BLaER1 treated with 17β-estradiol and CSF1 and Interleukin-3, amounts not matched to agents 10 nM and 100 nM (cell line): ENCODE data around the gene AGT.

Source experiments
- H3K27ac ChIP-seq, 11 experiments: shearing (Covaris generic); formaldehyde crosslinking; 2 replicates each; pipeline ENCODE4 v1.8.1; 2022
- H3K27me3 ChIP-seq, 11 experiments: shearing (Covaris generic); formaldehyde crosslinking; 2 replicates each; pipeline ENCODE4 v1.8.1; 2022
- H3K36me3 ChIP-seq, 11 experiments: shearing (Covaris generic); formaldehyde crosslinking; 2 replicates each; pipeline ENCODE4 v1.8.1; 2022
- H3K4me1 ChIP-seq, 10 experiments: shearing (Covaris generic); formaldehyde crosslinking; 2 replicates each; pipeline ENCODE4 v1.8.1; 2022
- H3K4me2 ChIP-seq, 11 experiments: shearing (Covaris generic); formaldehyde crosslinking; 2 replicates each; pipeline ENCODE4 v1.8.1; 2022
- H3K4me3 ChIP-seq, 10 experiments: shearing (Covaris generic); formaldehyde crosslinking; 2 replicates each; pipeline ENCODE4 v1.8.1; 2022
- H3K9ac ChIP-seq, 11 experiments: shearing (Covaris generic); formaldehyde crosslinking; 2 replicates each; pipeline ENCODE4 v1.8.1; 2022
- H3K9me3 ChIP-seq, 11 experiments: shearing (Covaris generic); formaldehyde crosslinking; replicated peaks in 1 of 11; 2 replicates each; pipeline ENCODE4 v1.8.1; 2022
- H4K20me1 ChIP-seq, 11 experiments: shearing (Covaris generic); formaldehyde crosslinking; 2 replicates each; pipeline ENCODE4 v1.8.1; 2022
- Cebpa-rat ChIP-seq, 11 experiments: shearing (Covaris generic); IDR thresholded peaks; 2 replicates each; pipeline ENCODE4 v1.8.1; 2022

The AGT gene

DNA sequence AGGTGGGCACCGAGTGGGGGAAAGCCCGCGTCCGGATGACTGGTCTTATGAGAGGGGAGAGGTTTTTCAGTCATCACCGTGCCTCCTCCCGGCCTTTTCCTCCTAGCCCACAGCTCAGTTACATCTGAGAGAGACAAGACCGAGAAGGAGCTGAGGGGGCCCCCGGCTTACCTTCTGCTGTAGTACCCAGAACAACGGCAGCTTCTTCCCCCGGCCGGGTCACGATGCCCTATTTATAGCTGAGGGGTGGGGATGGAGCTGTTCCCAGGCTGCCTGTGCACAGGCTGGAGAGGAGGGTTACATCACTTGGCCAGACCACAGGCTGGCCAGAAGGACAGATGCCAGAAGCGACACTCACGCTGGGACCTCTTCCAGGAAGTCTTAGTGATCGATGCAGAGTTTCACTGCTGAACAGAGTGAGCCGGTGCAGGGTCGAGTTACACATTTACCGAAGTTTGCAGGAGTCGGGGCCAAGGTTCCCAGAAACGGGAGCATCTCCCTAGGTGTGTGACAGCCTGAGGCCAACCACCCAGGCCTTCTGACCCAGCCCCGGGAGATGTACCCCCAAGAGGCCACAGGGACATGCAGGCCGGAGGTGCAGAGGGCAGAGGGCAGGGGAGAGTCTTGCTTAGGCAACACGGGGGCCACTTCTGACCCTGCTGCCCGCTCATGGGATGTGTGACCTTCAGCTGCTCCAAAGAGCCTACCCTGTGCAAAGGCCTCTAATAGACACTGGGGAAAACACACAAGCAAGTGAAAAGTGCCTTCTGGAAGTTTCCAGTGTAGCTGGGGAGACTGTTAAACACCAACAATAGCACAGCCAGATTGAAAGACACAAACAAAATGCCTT, at the start of gene AGT:
AGT (minus strand) TSS at position 208 of the 850 bp plus-strand sequence. CDS start 3,299 bp downstream, outside the sequence.
- H3K9ac ChIP-seq, result no peak within 1 kb of the TSS
- H3K36me3 ChIP-seq, result no peaks in the 10 kb centered on the region
- H3K27ac ChIP-seq, result no peak within 1 kb of the TSS
- H4K20me1 ChIP-seq, result no peaks in the 10 kb centered on the region
- no peak within 1 kb of the TSS for H3K4me3 ChIP-seq
- H3K9me3 ChIP-seq, result peaks cover 9 to 22% (median 14%) of the 10 kb centered on the region in 11 experiments
- H3K4me1 ChIP-seq, result peaks cover 0 to 5% (median 0%) of the 10 kb centered on the region in 10 experiments; a peak in 2 of 20 replicates
- H3K27me3 ChIP-seq, result no peaks in the 10 kb centered on the region
- TF ChIP-seq Cebpa-rat (IDR thresholded peaks at IDR 0.05), result no peak
- H3K4me2 ChIP-seq, result peak within 1 kb of the TSS in 1 of 11 experiments; percentile 23; a peak in 1 of 22 replicates

DNA sequence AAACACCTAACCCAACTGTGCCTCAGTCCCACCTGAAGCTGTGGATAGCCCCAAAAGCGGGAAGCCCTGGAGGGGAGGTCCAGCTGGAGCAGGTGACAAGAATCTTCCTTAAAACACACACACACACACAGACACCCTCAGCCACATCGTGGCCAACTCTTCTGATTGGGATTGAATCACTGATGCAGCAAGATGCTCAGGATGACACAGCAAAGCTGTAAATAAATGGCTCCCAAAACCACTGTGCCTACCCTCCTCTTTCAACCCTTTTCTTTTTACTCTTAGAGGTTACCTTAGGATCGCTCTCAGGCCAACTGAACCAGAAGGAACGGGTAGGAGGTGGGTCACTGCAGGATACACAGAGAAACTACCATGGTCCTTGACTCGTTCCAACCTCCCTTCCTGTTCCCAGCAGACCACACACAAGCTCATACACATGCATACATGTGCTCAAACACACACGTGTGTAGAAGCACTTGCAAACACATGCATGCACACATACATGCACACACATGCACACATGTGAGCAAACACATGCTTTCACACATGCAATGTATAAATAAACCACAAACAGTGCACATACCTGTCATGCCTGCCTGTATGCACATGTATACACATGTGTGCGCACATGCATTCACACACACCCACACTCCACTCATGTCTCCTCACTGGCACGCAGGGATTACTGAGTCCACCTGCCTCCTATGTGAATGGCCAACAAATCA, 47.7 kb upstream of the AGT start:
- H3K4me1 ChIP-seq, result 0 out of 20 replicates have a peak, but pooled peaks cover 0 to 4% (median 0%) of the 10 kb centered on the region in 10 experiments
- peaks cover 0 to 13% (median 8%) of the 10 kb centered on the region in 11 experiments; a peak in 11 of 22 replicates for H3K9me3 ChIP-seq
- H3K27me3 ChIP-seq, result no peaks in the 10 kb centered on the region
- no peak overlapping the region for H3K27ac ChIP-seq
- no peaks in the 10 kb centered on the region for H4K20me1 ChIP-seq
- no peak overlapping the region for H3K9ac ChIP-seq
- no peak for TF ChIP-seq Cebpa-rat (IDR thresholded peaks at IDR 0.05)
- H3K4me2 ChIP-seq, result no peak overlapping the region
- H3K4me3 ChIP-seq, result no peak overlapping the region
- H3K36me3 ChIP-seq, result no peaks in the 10 kb centered on the region

DNA sequence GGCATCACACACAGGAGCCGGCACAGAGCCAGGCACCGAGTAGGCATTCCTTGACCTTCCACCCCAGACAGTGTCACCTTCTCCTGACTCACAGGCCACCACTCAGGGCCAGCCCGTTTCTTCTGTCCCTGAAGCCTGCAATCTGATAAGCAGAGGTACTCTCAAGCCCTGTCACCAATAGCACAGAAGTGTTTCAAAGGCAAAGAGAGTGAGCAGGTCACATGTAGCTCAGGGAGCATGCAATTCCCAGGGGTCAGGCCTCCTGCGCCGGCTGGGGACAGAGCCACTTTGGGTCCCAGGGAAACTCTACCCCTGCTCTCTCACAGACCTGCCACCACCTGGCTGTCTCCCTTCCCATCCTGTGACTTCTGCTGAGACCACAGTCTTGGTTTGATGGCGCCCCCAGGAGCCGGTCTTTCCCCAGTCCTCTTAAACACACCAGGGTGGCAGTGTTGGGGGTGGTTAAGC, 46.5 kb upstream of the AGT start:
- Histone ChIP-seq H4K20me1 (no peaks in the 10 kb centered on the region), H3K27ac (no peak overlapping the region), H3K4me2 (no peak overlapping the region), H3K9me3 (peaks cover 0 to 13% (median 8%) of the 10 kb centered on the region in 11 experiments; a peak in 11 of 22 replicates), H3K36me3 (no peaks in the 10 kb centered on the region), H3K9ac (no peak overlapping the region), H3K4me3 (no peak overlapping the region), H3K4me1 (0 out of 20 replicates have a peak, but pooled peaks cover 0 to 4% (median 0%) of the 10 kb centered on the region in 10 experiments), H3K27me3 (no peaks in the 10 kb centered on the region)
- no peak for TF ChIP-seq Cebpa-rat (IDR thresholded peaks at IDR 0.05)

DNA sequence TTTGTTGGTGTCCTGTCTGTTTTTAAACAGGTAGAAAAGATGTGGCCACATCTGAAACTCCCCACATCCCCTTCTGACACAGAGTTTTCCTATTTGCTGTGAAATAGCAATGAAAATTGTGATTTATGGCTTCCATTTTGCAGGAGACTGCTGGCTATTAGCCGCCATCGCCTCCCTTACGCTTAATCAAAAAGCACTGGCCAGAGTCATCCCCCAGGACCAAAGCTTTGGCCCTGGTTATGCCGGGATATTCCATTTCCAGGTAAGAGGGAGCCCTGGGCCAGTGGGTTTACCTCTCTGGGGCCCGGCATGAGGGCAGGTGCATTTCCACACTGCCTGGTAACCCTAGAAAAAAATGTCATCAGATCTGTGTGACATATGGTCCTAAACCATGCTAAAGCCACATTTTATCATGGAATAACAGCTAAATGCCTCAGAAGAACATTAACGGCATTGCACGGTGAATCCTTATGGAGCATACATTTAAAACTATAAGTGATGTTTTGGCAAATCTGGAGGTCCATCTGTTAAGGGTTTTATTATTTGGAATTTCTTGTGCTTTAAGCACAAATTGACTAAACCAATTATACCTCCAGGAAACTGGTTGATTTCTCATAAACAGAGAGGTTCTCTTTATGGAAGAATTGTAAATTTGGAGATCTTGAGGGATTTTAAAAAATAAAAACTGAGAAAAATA, 45.6 kb upstream of the AGT start:
- Histone ChIP-seq H3K27me3 (no peaks in the 10 kb centered on the region), H3K27ac (no peak overlapping the region), H3K9me3 (peaks cover 0 to 13% (median 8%) of the 10 kb centered on the region in 11 experiments; a peak in 11 of 22 replicates), H3K9ac (no peak overlapping the region), H3K4me2 (no peak overlapping the region), H4K20me1 (no peaks in the 10 kb centered on the region), H3K4me1 (peaks cover 0 to 6% (median 2%) of the 10 kb centered on the region in 10 experiments; a peak in 1 of 20 replicates), H3K4me3 (no peak overlapping the region), H3K36me3 (no peaks in the 10 kb centered on the region)
- TF ChIP-seq Cebpa-rat (IDR thresholded peaks at IDR 0.05), result no peak

DNA sequence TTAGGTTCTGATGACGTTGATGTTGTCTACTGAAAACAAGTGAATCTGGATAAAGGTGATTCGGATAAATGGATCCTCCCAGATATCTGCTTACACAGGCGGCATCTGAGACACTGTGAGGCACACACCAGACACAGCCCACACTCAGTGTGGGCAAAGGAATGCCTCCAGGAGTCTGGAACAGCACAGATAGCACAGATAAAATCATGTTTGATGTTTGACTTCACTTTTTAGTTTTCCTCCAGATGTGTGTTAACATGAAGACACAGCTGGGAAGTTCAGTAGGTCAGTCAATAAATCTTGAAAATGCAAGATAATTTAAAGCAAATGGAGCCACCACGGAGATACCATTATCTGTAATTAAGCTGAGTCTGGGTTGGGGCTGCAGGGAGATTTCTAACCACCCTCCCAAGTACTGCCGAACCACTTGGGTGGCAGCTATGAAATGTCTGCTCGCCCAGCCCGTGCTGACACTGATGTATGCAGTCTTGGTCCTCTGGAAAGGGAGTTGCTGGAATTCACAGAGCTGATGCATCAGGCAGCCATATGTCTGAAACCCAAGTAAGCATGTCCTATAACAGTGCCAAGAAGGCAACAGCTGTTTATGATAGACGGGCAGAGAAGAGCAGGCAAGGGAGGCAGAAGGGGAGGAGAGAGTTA, 44.9 kb upstream of the AGT start:
- peaks cover 0 to 7% (median 4%) of the 10 kb centered on the region in 11 experiments; a peak in 11 of 22 replicates for H3K9me3 ChIP-seq
- no peaks in the 10 kb centered on the region for H3K36me3 ChIP-seq
- peaks cover 0 to 9% (median 2%) of the 10 kb centered on the region in 10 experiments; a peak in 1 of 20 replicates for H3K4me1 ChIP-seq
- no peak for TF ChIP-seq Cebpa-rat (IDR thresholded peaks at IDR 0.05)
- H3K27me3 ChIP-seq, result no peaks in the 10 kb centered on the region
- no peak overlapping the region for H3K4me3 ChIP-seq
- H3K9ac ChIP-seq, result no peak overlapping the region
- H4K20me1 ChIP-seq, result no peaks in the 10 kb centered on the region
- no peak overlapping the region for H3K27ac ChIP-seq
- H3K4me2 ChIP-seq, result no peak overlapping the region

DNA sequence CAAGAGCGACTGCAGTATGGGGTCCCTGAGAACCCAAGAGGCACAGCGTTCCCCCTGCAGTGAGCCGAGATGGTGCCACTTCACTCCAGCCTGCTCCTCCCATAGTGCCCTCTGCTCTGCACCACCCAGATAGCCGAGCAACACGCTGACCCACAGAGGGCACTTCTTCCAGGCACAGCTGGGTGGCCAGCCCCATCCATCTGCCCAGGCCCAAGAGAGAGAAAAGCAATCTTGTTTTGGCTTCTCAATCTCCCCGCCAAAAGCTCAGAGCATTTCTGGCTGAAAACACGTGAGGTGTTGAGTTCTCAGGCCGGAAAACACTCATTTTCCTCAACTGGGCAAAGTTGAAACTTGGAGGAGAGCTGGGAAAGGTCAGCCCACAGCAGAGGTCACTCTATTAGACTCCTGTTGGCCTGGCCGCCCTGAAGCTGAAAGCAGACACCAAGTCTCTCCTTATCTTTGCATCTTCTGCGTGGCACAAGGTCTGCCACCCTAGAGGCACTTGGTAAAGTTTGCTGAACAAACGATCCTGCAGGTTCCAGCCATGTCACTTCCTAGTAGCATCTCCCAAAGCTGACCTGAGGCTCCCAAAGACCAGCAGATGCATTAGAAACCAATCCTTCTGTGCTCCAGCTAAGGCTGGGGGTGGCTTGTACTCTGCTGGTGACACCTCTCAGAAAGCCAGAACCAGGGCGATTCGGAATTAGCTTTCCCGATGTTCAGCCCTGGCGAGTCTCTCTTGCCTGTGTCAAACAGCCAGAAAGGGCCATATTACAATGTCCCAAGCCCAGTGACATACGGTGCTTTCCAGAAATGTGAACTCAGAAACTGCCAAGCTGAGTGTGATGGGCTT, 44.2 kb upstream of the AGT start:
- Histone ChIP-seq H4K20me1 (no peaks in the 10 kb centered on the region), H3K4me3 (no peak overlapping the region), H3K4me2 (no peak overlapping the region), H3K36me3 (no peaks in the 10 kb centered on the region), H3K27ac (no peak overlapping the region), H3K4me1 (peaks cover 5 to 15% (median 7%) of the 10 kb centered on the region in 10 experiments), H3K9ac (no peak overlapping the region), H3K27me3 (no peaks in the 10 kb centered on the region), H3K9me3 (no peaks in the 10 kb centered on the region)
- no peak for TF ChIP-seq Cebpa-rat (IDR thresholded peaks at IDR 0.05)

DNA sequence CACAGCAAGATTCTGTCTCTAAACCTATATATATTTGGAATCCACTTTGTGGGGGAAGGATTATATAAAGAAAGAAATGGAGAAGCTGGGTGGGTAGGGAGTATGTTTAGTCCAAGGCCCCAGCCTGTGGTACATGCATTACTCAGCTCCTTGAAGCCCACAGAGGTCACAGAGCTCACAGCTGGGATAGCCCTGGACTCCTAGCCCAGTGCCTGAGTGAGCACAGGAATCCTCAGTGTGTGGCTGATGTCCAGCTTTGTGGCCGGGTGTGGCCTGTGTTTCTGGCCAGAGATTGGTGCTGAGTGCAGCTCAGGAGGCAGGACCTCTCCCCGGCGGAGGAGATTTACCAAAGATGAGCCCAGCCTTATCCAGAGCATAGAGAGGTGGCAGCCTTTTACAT, 40.9 kb upstream of the AGT start:
- Histone ChIP-seq H4K20me1 (no peaks in the 10 kb centered on the region), H3K9me3 (no peaks in the 10 kb centered on the region), H3K27ac (peak overlapping the region in 2 of 11 experiments; percentile 23 to 41; a peak in 2 of 22 replicates), H3K4me3 (no peak overlapping the region), H3K9ac (no peak overlapping the region), H3K4me2 (0 out of 22 replicates have a peak overlapping the region, but pooled peaks of 1 of the 11 experiments have one; percentile 1), H3K27me3 (no peaks in the 10 kb centered on the region), H3K36me3 (no peaks in the 10 kb centered on the region), H3K4me1 (peaks cover 20 to 37% (median 33%) of the 10 kb centered on the region in 10 experiments)
- TF ChIP-seq Cebpa-rat (IDR thresholded peaks at IDR 0.05), result no peak
